DND-41 (cell line): ENCODE measurements around the gene TPRN.

Source experiments
- ATAC-seq: fragments of 200-7000 bp; cut with Tn5 transposase; 3 replicates; pipeline ENCODE4 v1.9.1; 2021; ENCODE audit warnings: low read depth; ENCODE audit not compliant: insufficient read depth
- DNase-seq: peaks from one replicate; pipeline ENCODE4 v3.0.0-alpha.2; 2020
- H2AFZ ChIP-seq: 2 replicates; pipeline ENCODE4 v1.6.0; 2012; ENCODE audit warnings: low read depth, low read length
- H3K27ac ChIP-seq: 2 replicates; pipeline ENCODE4 v1.5.1; 2012; ENCODE audit warnings: low read length, inconsistent platforms
- H3K27me3 ChIP-seq: fragments of 200-600 bp; sonication (generic); 2 replicates; pipeline ENCODE4 v1.6.0; 2012; ENCODE audit warnings: low read length, mild to moderate bottlenecking, inconsistent platforms; ENCODE audit not compliant: insufficient read depth, poor library complexity
- H3K36me3 ChIP-seq: 2 replicates; pipeline ENCODE4 v1.5.1; 2012; ENCODE audit warnings: low read length, inconsistent platforms; ENCODE audit not compliant: insufficient read depth
- H3K4me1 ChIP-seq: 2 replicates; pipeline ENCODE4 v1.5.1; 2012; ENCODE audit warnings: mild to moderate bottlenecking, low read length; ENCODE audit not compliant: insufficient read depth
- H3K4me2 ChIP-seq: 2 replicates; pipeline ENCODE4 v1.6.0; 2012; ENCODE audit warnings: mild to moderate bottlenecking, moderate library complexity, low read length, inconsistent platforms; ENCODE audit not compliant: insufficient read depth
- H3K4me3 ChIP-seq, 2 experiments: fragments of 200-600 bp in 1 of 2; shearing (Covaris generic) in 1 of 2; 2 replicates each; pipeline ENCODE4 v1.5.1; 2012 to 2016; ENCODE audit warnings: inconsistent platforms in 2 of 2, low read length in 2 of 2, mild to moderate bottlenecking in 2 of 2, low read depth in 1 of 2, moderate library complexity in 1 of 2
- H3K79me2 ChIP-seq: 2 replicates; pipeline ENCODE4 v1.6.0; 2012; ENCODE audit warnings: low read length, inconsistent platforms; ENCODE audit not compliant: insufficient read depth
- H3K9ac ChIP-seq: 2 replicates; pipeline ENCODE4 v1.6.0; 2012; ENCODE audit warnings: low read depth, mild to moderate bottlenecking, inconsistent platforms, low read length, moderate library complexity
- H3K9me3 ChIP-seq: 2 replicates; pipeline ENCODE4 v1.5.1; 2012; ENCODE audit warnings: low read length, moderate library complexity, mild to moderate bottlenecking, inconsistent platforms; ENCODE audit not compliant: insufficient read depth, severe bottlenecking
- H4K20me1 ChIP-seq: 2 replicates; pipeline ENCODE4 v1.6.0; 2012; ENCODE audit warnings: low read length; ENCODE audit not compliant: insufficient read depth
- EZH2 ChIP-seq: IDR thresholded peaks from 3 replicates; pipeline ENCODE4 v1.6.1; 2012; ENCODE audit warnings: borderline replicate concordance, low read depth, mild to moderate bottlenecking, moderate library complexity, low read length, inconsistent platforms; ENCODE audit not compliant: severe bottlenecking
- TF ChIP-seq, protein P1 (sequence below): IDR thresholded peaks from 2 replicates; pipeline ENCODE4 v1.5.1; 2012; ENCODE audit warnings: borderline replicate concordance, low read length, moderate library complexity, mild to moderate bottlenecking; ENCODE audit not compliant: poor library complexity, severe bottlenecking; ENCODE audit errors: extremely low read depth

The TPRN gene

DNA sequence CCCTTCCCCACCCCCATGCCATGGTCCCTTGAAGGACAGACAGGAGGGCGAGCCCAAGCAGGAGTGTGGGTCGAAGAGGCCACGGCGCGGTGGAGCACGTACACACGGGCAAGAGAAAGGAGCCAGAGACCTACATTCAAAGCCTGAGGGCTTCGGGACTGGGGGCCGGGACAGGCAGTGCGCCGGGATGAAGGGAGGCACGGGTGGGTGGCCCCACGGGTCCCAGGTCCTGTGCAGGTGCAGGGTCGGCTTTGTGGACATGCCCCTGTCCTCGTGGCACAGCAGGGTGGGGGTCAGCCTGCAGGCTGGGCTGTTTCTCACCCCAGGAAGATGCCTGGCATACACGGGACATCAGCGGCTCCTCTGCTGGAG lies 40.5 kb downstream of the TPRN start:
- no peak for ATAC-seq
- no peaks in the 10 kb centered on the region for H3K4me1 ChIP-seq
- no peak overlapping the region for H3K9ac ChIP-seq
- TF ChIP-seq, protein P1, sequence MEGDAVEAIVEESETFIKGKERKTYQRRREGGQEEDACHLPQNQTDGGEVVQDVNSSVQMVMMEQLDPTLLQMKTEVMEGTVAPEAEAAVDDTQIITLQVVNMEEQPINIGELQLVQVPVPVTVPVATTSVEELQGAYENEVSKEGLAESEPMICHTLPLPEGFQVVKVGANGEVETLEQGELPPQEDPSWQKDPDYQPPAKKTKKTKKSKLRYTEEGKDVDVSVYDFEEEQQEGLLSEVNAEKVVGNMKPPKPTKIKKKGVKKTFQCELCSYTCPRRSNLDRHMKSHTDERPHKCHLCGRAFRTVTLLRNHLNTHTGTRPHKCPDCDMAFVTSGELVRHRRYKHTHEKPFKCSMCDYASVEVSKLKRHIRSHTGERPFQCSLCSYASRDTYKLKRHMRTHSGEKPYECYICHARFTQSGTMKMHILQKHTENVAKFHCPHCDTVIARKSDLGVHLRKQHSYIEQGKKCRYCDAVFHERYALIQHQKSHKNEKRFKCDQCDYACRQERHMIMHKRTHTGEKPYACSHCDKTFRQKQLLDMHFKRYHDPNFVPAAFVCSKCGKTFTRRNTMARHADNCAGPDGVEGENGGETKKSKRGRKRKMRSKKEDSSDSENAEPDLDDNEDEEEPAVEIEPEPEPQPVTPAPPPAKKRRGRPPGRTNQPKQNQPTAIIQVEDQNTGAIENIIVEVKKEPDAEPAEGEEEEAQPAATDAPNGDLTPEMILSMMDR: no peak
- TF ChIP-seq EZH2: no peak
- H3K27me3 ChIP-seq: no peaks in the 10 kb centered on the region
- no peak overlapping the region for H3K4me2 ChIP-seq
- H3K36me3 ChIP-seq: no peaks in the 10 kb centered on the region
- H2AFZ ChIP-seq: no peak overlapping the region
- no peak overlapping the region for H3K4me3 ChIP-seq
- DNase-seq: no peak
- no peak overlapping the region for H3K27ac ChIP-seq
- H4K20me1 ChIP-seq: peaks cover 9% of the 10 kb centered on the region; the same call in 1 of the 2 replicates
- H3K9me3 ChIP-seq: no peaks in the 10 kb centered on the region
- no peaks in the 10 kb centered on the region for H3K79me2 ChIP-seq

- Histone ChIP-seq H3K4me3 (no peak overlapping the region), H3K79me2 (no peaks in the 10 kb centered on the region), H3K27me3 (no peaks in the 10 kb centered on the region), H3K4me2 (no peak overlapping the region), H2AFZ (no peak overlapping the region), H3K36me3 (no peaks in the 10 kb centered on the region), H3K9me3 (no peaks in the 10 kb centered on the region), H3K27ac (no peak overlapping the region), H4K20me1 (peaks cover 9% of the 10 kb centered on the region; the same call in 1 of the 2 replicates), H3K9ac (no peak overlapping the region), H3K4me1 (no peaks in the 10 kb centered on the region)
- TF ChIP-seq EZH2: no peak
- TF ChIP-seq, protein P1: no peak
- ATAC-seq (no peak), DNase-seq (no peak)
These were observed 41.2 kb downstream of the TPRN start for GRCh38 chr9:137159105-137160053.

- H3K4me2 ChIP-seq: no peak overlapping the region
- H2AFZ ChIP-seq: no peak overlapping the region
- H3K9me3 ChIP-seq: no peaks in the 10 kb centered on the region
- ATAC-seq (no peak), DNase-seq (no peak)
- H3K4me3 ChIP-seq: no peak overlapping the region
- no peaks in the 10 kb centered on the region for H3K27me3 ChIP-seq
- no peak overlapping the region for H3K27ac ChIP-seq
- H4K20me1 ChIP-seq: peaks cover 9% of the 10 kb centered on the region; the same call in 1 of the 2 replicates
- no peak overlapping the region for H3K9ac ChIP-seq
- no peaks in the 10 kb centered on the region for H3K36me3 ChIP-seq
- H3K79me2 ChIP-seq: no peaks in the 10 kb centered on the region
- TF ChIP-seq, protein P1: no peak
- TF ChIP-seq EZH2: no peak
- no peaks in the 10 kb centered on the region for H3K4me1 ChIP-seq
These were observed 41.9 kb downstream of the TPRN start for GRCh38 chr9:137158625-137159024.
